Measurements from ENCODE around the gene HSPD1. TPM values are rescaled to one million over a fixed set of nuclear protein-coding genes. Genes with fewer than 3 reads are reported as not detected.
A peak's percentile ranks its signal among the peaks of the same experiment; 100 is the strongest.

Gene HSPD1
- total and polyA plus RNA-seq, 10 of the 15 experiments (the other 5 are each of a cell fraction or from before 2014, with no cell fraction given), result 345 to 1,169 (median 695) TPM

- TF ChIP-seq EZH2 (IDR thresholded peaks at IDR 0.05; ENCODE audit: borderline replicate concordance, control insufficient read depth, low read depth, low read length), result no peak
- TF ChIP-seq SP1 (IDR thresholded peaks at IDR 0.05; ENCODE audit: low read depth, low read length), result no peak
- TF ChIP-seq ZSCAN29 (IDR thresholded peaks at IDR 0.05), result no peak
- TF ChIP-seq SKIL (IDR thresholded peaks at IDR 0.05; ENCODE audit: low read depth, poor library complexity, severe bottlenecking), result no peak
- peak; percentile 13 to 39; a peak in 2 of 4 replicates for TF ChIP-seq IKZF2 (IDR thresholded peaks at IDR 0.05)
- peak; percentile 32; the same call in 1 of the 2 replicates for TF ChIP-seq RB1 (IDR thresholded peaks at IDR 0.05; ENCODE audit: borderline replicate concordance)
- peak; percentile 47; the same call in 1 of the 2 replicates for TF ChIP-seq ZBTB40 (IDR thresholded peaks at IDR 0.05; ENCODE audit: borderline replicate concordance)
- no peak for TF ChIP-seq CEBPB (IDR thresholded peaks at IDR 0.05; ENCODE audit: borderline replicate concordance in 1 of 2, low read depth in 2 of 2, low read length in 2 of 2)
- no peak for TF ChIP-seq DPF2 (IDR thresholded peaks at IDR 0.05)
- TF ChIP-seq POLR2A (IDR thresholded peaks at IDR 0.05; ENCODE audit: low read depth, low read length), result no peak
- TF ChIP-seq HDGF (IDR thresholded peaks at IDR 0.05), result no peak
- TF ChIP-seq PML (IDR thresholded peaks at IDR 0.05; ENCODE audit: low read length), result no peak; the same call in 1 of the 2 replicates
- TF ChIP-seq CEBPZ (IDR thresholded peaks at IDR 0.05; ENCODE audit: low read depth, low read length), result no peak
- no peak for TF ChIP-seq ELK1 (IDR thresholded peaks at IDR 0.05; ENCODE audit: low read depth, low read length)
- TF ChIP-seq NBN (IDR thresholded peaks at IDR 0.05), result peak; percentile 23
- TF ChIP-seq SMARCA5 (IDR thresholded peaks at IDR 0.05), result peak; percentile 32; the same call in 1 of the 2 replicates
- no peak for TF ChIP-seq ZBED1 (IDR thresholded peaks at IDR 0.05; ENCODE audit: borderline replicate concordance)
- no peak for TF ChIP-seq E2F4 (IDR thresholded peaks at IDR 0.05; ENCODE audit: low read depth, low read length)
- no peak for TF ChIP-seq NR2C1 (IDR thresholded peaks at IDR 0.05)
These were observed 46.9 kb downstream of the HSPD1 start (continued) for GRCh38 chr2:197452754-197453122.
